ENCODE results near the gene FIGN.

DNA sequence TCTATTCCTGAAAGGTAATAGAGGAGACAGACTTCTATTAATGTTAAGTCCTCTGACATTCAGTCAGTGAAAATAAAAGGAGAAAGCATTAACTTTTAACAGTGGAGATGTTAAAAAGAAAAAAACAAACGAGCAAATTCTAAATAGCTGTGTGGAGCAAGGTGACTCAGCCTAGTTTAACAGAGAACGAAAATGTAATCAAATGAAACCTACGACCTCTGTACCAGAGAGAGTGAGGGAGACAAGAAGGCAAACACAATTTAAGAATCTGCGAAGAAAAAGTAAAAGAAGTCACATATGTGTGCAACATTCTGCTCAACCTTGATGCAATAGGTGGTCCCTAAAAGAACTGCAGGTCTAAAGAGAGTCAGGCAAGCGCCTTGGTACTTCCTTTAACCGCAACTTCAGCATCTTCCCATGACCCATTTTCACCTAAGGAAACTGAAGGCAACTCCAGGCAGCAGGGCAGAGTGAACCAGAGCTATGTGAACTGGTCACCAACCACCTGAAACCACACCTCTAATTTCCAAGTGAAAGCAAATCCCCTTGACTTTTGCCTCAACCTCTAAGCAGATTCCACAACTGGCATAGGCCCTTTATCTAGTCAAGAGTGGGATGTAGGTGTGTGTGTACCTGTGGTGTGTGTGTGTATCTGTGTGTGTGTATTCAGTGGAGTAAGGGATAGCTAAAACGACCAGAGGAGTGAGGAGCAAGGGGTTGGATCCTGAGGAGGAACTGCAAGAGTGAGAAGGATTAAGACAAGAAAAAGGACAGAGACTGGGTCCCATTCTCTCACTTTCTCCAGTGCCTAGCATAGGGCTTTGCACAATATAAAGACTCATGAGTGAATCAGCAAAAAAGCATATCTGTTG lies 43.0 kb downstream of the FIGN start:
- TF ChIP-seq, protein P1, sequence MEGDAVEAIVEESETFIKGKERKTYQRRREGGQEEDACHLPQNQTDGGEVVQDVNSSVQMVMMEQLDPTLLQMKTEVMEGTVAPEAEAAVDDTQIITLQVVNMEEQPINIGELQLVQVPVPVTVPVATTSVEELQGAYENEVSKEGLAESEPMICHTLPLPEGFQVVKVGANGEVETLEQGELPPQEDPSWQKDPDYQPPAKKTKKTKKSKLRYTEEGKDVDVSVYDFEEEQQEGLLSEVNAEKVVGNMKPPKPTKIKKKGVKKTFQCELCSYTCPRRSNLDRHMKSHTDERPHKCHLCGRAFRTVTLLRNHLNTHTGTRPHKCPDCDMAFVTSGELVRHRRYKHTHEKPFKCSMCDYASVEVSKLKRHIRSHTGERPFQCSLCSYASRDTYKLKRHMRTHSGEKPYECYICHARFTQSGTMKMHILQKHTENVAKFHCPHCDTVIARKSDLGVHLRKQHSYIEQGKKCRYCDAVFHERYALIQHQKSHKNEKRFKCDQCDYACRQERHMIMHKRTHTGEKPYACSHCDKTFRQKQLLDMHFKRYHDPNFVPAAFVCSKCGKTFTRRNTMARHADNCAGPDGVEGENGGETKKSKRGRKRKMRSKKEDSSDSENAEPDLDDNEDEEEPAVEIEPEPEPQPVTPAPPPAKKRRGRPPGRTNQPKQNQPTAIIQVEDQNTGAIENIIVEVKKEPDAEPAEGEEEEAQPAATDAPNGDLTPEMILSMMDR (IDR thresholded peaks at IDR 0.05), result no peak
- no peak for TF ChIP-seq ZFX (IDR thresholded peaks at IDR 0.05; ENCODE audit: borderline replicate concordance)
